DND-41 (cell line): ENCODE data around the gene HDAC7.

Experiments
- ATAC-seq: fragments of 200-7000 bp; cut with Tn5 transposase; 3 replicates; pipeline ENCODE4 v1.9.1; 2021; ENCODE audit warnings: low read depth; ENCODE audit not compliant: insufficient read depth
- DNase-seq: peaks from one replicate; pipeline ENCODE4 v3.0.0-alpha.2; 2020
- H2AFZ ChIP-seq: 2 replicates; pipeline ENCODE4 v1.6.0; 2012; ENCODE audit warnings: low read depth, low read length
- H3K27ac ChIP-seq: 2 replicates; pipeline ENCODE4 v1.5.1; 2012; ENCODE audit warnings: low read length, inconsistent platforms
- H3K27me3 ChIP-seq: fragments of 200-600 bp; sonication (generic); 2 replicates; pipeline ENCODE4 v1.6.0; 2012; ENCODE audit warnings: low read length, mild to moderate bottlenecking, inconsistent platforms; ENCODE audit not compliant: insufficient read depth, poor library complexity
- H3K36me3 ChIP-seq: 2 replicates; pipeline ENCODE4 v1.5.1; 2012; ENCODE audit warnings: low read length, inconsistent platforms; ENCODE audit not compliant: insufficient read depth
- H3K4me1 ChIP-seq: 2 replicates; pipeline ENCODE4 v1.5.1; 2012; ENCODE audit warnings: mild to moderate bottlenecking, low read length; ENCODE audit not compliant: insufficient read depth
- H3K4me2 ChIP-seq: 2 replicates; pipeline ENCODE4 v1.6.0; 2012; ENCODE audit warnings: mild to moderate bottlenecking, moderate library complexity, low read length, inconsistent platforms; ENCODE audit not compliant: insufficient read depth
- H3K4me3 ChIP-seq, 2 experiments: fragments of 200-600 bp in 1 of 2; shearing (Covaris generic) in 1 of 2; 2 replicates each; pipeline ENCODE4 v1.5.1; 2012 to 2016; ENCODE audit warnings: inconsistent platforms in 2 of 2, low read length in 2 of 2, mild to moderate bottlenecking in 2 of 2, low read depth in 1 of 2, moderate library complexity in 1 of 2
- H3K79me2 ChIP-seq: 2 replicates; pipeline ENCODE4 v1.6.0; 2012; ENCODE audit warnings: low read length, inconsistent platforms; ENCODE audit not compliant: insufficient read depth
- H3K9ac ChIP-seq: 2 replicates; pipeline ENCODE4 v1.6.0; 2012; ENCODE audit warnings: low read depth, mild to moderate bottlenecking, inconsistent platforms, low read length, moderate library complexity
- H3K9me3 ChIP-seq: 2 replicates; pipeline ENCODE4 v1.5.1; 2012; ENCODE audit warnings: low read length, moderate library complexity, mild to moderate bottlenecking, inconsistent platforms; ENCODE audit not compliant: insufficient read depth, severe bottlenecking
- H4K20me1 ChIP-seq: 2 replicates; pipeline ENCODE4 v1.6.0; 2012; ENCODE audit warnings: low read length; ENCODE audit not compliant: insufficient read depth
- EZH2 ChIP-seq: IDR thresholded peaks from 3 replicates; pipeline ENCODE4 v1.6.1; 2012; ENCODE audit warnings: borderline replicate concordance, low read depth, mild to moderate bottlenecking, moderate library complexity, low read length, inconsistent platforms; ENCODE audit not compliant: severe bottlenecking
- TF ChIP-seq, protein P1 (sequence below): IDR thresholded peaks from 2 replicates; pipeline ENCODE4 v1.5.1; 2012; ENCODE audit warnings: borderline replicate concordance, low read length, moderate library complexity, mild to moderate bottlenecking; ENCODE audit not compliant: poor library complexity, severe bottlenecking; ENCODE audit errors: extremely low read depth

HDAC7 gene

GRCh38 chr12:47825173-47825639 lies 5.5 kb upstream of the HDAC7 start:
- Histone ChIP-seq H3K36me3 (no peaks in the 10 kb centered on the region), H3K27me3 (peaks cover 12% of the 10 kb centered on the region), H3K4me1 (peaks cover 26% of the 10 kb centered on the region), H3K9me3 (no peaks in the 10 kb centered on the region), H3K27ac (no peak overlapping the region), H4K20me1 (no peaks in the 10 kb centered on the region), H3K9ac (no peak overlapping the region), H3K4me2 (no peak overlapping the region), H2AFZ (no peak overlapping the region), H3K4me3 (no peak overlapping the region), H3K79me2 (no peaks in the 10 kb centered on the region)
- ATAC-seq, result no peak
- TF ChIP-seq, protein P1, sequence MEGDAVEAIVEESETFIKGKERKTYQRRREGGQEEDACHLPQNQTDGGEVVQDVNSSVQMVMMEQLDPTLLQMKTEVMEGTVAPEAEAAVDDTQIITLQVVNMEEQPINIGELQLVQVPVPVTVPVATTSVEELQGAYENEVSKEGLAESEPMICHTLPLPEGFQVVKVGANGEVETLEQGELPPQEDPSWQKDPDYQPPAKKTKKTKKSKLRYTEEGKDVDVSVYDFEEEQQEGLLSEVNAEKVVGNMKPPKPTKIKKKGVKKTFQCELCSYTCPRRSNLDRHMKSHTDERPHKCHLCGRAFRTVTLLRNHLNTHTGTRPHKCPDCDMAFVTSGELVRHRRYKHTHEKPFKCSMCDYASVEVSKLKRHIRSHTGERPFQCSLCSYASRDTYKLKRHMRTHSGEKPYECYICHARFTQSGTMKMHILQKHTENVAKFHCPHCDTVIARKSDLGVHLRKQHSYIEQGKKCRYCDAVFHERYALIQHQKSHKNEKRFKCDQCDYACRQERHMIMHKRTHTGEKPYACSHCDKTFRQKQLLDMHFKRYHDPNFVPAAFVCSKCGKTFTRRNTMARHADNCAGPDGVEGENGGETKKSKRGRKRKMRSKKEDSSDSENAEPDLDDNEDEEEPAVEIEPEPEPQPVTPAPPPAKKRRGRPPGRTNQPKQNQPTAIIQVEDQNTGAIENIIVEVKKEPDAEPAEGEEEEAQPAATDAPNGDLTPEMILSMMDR, result no peak
- TF ChIP-seq EZH2, result no peak
- no peak for DNase-seq

DNA sequence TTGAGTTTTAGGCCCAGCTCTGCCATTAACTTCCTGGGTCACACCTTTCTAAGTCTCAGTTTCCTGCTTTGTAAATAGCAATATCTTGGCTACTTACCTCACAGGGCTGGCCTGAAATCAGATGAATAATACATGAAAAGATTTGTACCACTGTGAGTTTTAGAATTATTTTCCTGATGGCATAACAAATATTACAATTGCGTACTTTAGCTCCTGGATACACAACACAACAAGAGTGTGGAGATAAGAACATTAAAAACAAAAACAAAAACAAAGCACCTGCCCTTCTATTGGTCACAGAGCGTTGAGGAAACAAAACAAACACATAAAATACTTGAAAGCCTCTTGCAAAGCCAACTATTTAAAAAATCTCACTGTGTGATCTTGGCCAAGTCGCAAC lies 4.9 kb upstream of the HDAC7 start:
- Histone ChIP-seq H3K79me2 (0 out of 2 replicates have a peak, but pooled peaks cover 2% of the 10 kb centered on the region), H3K36me3 (no peaks in the 10 kb centered on the region), H3K4me2 (no peak overlapping the region), H2AFZ (peak overlapping the region; percentile 61), H3K4me1 (peaks cover 28% of the 10 kb centered on the region), H3K27me3 (peaks cover 15% of the 10 kb centered on the region), H4K20me1 (no peaks in the 10 kb centered on the region), H3K9ac (no peak overlapping the region), H3K9me3 (no peaks in the 10 kb centered on the region), H3K27ac (peak overlapping the region; percentile 59; the same call in 1 of the 2 replicates), H3K4me3 (no peak overlapping the region)
- no peak for TF ChIP-seq EZH2
- TF ChIP-seq, protein P1, result no peak
- DNase-seq (no peak), ATAC-seq (peak; percentile 4; the same call in 1 of the 3 replicates)

DNA sequence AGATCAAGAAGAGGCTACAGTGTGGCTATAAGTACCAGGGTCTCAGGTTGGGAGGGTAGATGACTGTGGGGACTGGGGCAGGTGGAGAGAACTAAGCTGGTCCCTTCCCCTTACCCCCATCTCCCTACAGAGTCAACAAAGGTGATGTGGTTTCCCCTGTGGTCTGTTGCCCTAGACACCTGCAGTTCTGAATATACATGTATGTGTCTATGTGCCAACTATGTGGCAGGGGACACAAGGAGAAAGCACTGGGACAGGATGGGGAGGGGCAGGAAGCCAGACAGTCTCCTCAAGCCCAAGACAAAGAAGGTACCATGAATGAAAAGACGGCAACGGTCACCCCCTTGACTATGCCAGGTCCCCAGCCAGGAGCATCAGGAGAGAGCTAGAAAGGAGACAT lies 4.5 kb upstream of the HDAC7 start:
- H3K4me1 ChIP-seq, result peaks cover 30% of the 10 kb centered on the region

More for the DNA sequence above, 4.5 kb upstream of the HDAC7 start:
- Histone ChIP-seq H3K9ac (no peak overlapping the region), H3K4me3 (no peak overlapping the region), H3K36me3 (no peaks in the 10 kb centered on the region), H3K79me2 (0 out of 2 replicates have a peak, but pooled peaks cover 2% of the 10 kb centered on the region), H3K27me3 (peaks cover 17% of the 10 kb centered on the region), H3K27ac (peak overlapping the region; percentile 59; the same call in 1 of the 2 replicates), H2AFZ (peak overlapping the region; percentile 61), H4K20me1 (no peaks in the 10 kb centered on the region), H3K4me2 (no peak overlapping the region), H3K9me3 (no peaks in the 10 kb centered on the region)
- ATAC-seq (peak; percentile 71), DNase-seq (peak; percentile 71)
- no peak for TF ChIP-seq EZH2
- TF ChIP-seq, protein P1, result no peak
